ENCODE data around the gene AFDN.

The AFDN gene

DNA sequence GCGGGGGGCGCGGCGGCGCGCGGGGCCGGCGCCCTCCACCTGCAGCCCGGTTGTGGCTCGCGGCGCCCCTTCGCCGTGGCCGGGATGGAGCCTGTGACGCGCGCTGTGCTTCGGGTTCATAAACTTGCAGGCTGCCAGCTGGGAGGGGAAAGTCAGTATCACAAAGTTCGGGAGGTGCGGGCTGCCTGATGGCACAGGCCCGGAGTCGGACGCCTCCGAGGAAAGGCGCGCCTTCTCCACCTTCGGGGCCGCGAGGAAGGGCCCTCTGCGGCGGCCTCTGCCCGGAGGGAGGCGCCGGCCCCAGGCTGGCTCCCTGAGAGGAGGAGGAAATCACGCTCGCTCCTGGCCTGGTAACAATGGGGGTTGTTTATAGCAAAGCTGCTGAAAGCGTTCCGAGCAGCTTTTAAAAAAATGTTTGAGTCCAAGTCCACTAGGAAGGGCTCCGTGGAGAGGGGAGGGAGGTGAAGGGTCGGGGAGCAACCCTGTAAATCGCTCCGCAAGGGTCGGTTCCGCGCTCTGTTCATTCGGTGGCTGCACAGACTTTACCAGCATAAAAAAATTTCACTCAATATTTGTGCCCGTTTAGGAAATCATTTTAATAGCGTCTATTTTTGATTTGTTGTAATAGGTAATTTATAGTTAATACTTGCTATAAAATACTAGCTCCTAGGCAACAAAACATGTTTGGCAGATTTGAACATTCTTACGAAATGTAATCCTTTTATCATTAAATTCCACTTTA, 1.0 kb downstream of the AFDN start:
- no peak overlapping the region for H2AFZ ChIP-seq (ENCODE audit: low read depth, low read length)
- no peaks in the 10 kb centered on the region for H4K20me1 ChIP-seq (ENCODE audit: insufficient read depth, low read length)
- no peaks in the 10 kb centered on the region for H3K36me3 ChIP-seq (ENCODE audit: insufficient read depth, low read length)

DNA sequence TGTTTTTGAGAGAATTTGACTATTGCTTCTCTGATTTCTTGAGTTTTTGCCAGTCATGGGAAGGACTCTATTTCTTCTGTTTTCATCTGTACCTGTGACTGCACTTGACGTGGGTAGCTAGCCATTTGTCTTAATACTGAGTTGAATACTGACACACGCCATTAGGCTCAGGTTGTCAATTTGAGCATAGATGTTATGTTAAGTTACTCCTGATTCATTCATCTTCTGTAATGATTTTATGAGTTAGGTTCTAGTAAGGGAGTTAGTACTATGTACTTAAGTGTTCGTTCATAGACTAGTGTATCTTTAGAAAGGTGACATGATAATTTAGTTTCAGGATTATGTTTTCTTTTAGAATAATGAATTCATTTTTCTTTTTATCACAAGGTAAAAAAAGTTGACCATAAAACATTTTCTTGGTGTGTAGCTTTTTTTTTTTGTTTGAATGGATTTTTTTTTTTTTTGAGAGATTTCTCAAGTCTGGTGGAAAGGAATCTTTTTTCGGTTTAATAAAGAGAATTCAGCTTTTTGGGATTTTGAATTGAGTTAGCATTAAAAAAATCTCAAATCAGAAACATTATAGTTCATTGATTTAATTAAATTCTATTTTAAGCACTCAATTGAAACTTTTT, 1.7 kb downstream of the AFDN start:
- Histone ChIP-seq H3K9me3 (ENCODE audit: insufficient read depth, low read length, severe bottlenecking) (no peaks in the 10 kb centered on the region), H3K4me3 (ENCODE audit: low read depth in 1 of 2, low read length in 2 of 2) (no peak overlapping the region), H3K4me1 (ENCODE audit: insufficient read depth, low read length) (no peaks in the 10 kb centered on the region), H3K9ac (ENCODE audit: low read depth, low read length) (no peak overlapping the region), H2AFZ (ENCODE audit: low read depth, low read length) (no peak overlapping the region), H3K36me3 (ENCODE audit: insufficient read depth, low read length) (no peaks in the 10 kb centered on the region), H3K4me2 (ENCODE audit: insufficient read depth, low read length) (no peak overlapping the region), H3K27me3 (ENCODE audit: insufficient read depth, low read length, poor library complexity) (peaks cover 4% of the 10 kb centered on the region), H4K20me1 (ENCODE audit: insufficient read depth, low read length) (no peaks in the 10 kb centered on the region), H3K79me2 (ENCODE audit: insufficient read depth, low read length) (no peaks in the 10 kb centered on the region), H3K27ac (ENCODE audit: low read length) (no peak overlapping the region)
- TF ChIP-seq CTCF (IDR thresholded peaks at IDR 0.05; ENCODE audit: borderline replicate concordance, extremely low read depth, low read length, poor library complexity, severe bottlenecking): no peak
- no peak for TF ChIP-seq EZH2 (IDR thresholded peaks at IDR 0.05; ENCODE audit: borderline replicate concordance, low read depth, low read length, severe bottlenecking)
- DNase-seq (no peak), ATAC-seq (ENCODE audit: insufficient read depth, low read depth) (no peak)

More for the DNA sequence above, 1.0 kb downstream of the AFDN start:
- TF ChIP-seq EZH2 (IDR thresholded peaks at IDR 0.05; ENCODE audit: borderline replicate concordance, low read depth, low read length, severe bottlenecking) (no peak), CTCF (IDR thresholded peaks at IDR 0.05; ENCODE audit: borderline replicate concordance, extremely low read depth, low read length, poor library complexity, severe bottlenecking) (no peak)
- ATAC-seq (ENCODE audit: insufficient read depth, low read depth) (no peak), DNase-seq (no peak)
- H3K9me3 ChIP-seq (ENCODE audit: insufficient read depth, low read length, severe bottlenecking): no peaks in the 10 kb centered on the region
- H3K27ac ChIP-seq (ENCODE audit: low read length): no peak overlapping the region
- no peak overlapping the region for H3K4me2 ChIP-seq (ENCODE audit: insufficient read depth, low read length)
- peaks cover 4% of the 10 kb centered on the region for H3K27me3 ChIP-seq (ENCODE audit: insufficient read depth, low read length, poor library complexity)
- no peak overlapping the region for H3K9ac ChIP-seq (ENCODE audit: low read depth, low read length)
- H3K79me2 ChIP-seq (ENCODE audit: insufficient read depth, low read length): no peaks in the 10 kb centered on the region
- no peak overlapping the region for H3K4me3 ChIP-seq (ENCODE audit: low read depth in 1 of 2, low read length in 2 of 2)
- H3K4me1 ChIP-seq (ENCODE audit: insufficient read depth, low read length): no peaks in the 10 kb centered on the region

DNA sequence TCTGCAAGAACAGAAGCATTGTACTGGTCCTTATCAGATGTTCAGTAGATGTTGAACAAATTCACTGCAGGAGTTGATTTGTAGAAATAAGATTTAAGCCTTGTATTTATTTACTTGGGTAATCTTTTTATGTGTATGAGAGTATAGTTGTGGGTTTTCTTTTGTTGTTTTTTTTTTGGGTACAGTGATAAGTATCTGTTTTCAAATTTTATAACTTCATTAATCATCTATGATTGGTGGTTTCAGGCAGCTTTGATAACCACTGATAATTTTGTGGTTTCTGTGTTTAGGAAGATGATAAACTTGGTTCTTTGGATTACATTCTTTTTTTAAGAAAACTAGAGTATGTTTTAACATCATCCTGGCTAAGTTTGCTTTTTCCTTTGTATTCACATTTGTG, 2.8 kb downstream of the AFDN start:
- Histone ChIP-seq H3K9me3 (ENCODE audit: insufficient read depth, low read length, severe bottlenecking) (no peaks in the 10 kb centered on the region), H3K9ac (ENCODE audit: low read depth, low read length) (no peak overlapping the region), H3K36me3 (ENCODE audit: insufficient read depth, low read length) (no peaks in the 10 kb centered on the region), H2AFZ (ENCODE audit: low read depth, low read length) (no peak overlapping the region), H3K4me1 (ENCODE audit: insufficient read depth, low read length) (no peaks in the 10 kb centered on the region), H3K79me2 (ENCODE audit: insufficient read depth, low read length) (no peaks in the 10 kb centered on the region), H3K4me3 (ENCODE audit: low read depth in 1 of 2, low read length in 2 of 2) (no peak overlapping the region), H4K20me1 (ENCODE audit: insufficient read depth, low read length) (no peaks in the 10 kb centered on the region), H3K27ac (ENCODE audit: low read length) (no peak overlapping the region), H3K27me3 (ENCODE audit: insufficient read depth, low read length, poor library complexity) (peaks cover 4% of the 10 kb centered on the region), H3K4me2 (ENCODE audit: insufficient read depth, low read length) (no peak overlapping the region)
- no peak for ATAC-seq (ENCODE audit: insufficient read depth, low read depth)
- DNase-seq: no peak
- no peak for TF ChIP-seq CTCF (IDR thresholded peaks at IDR 0.05; ENCODE audit: borderline replicate concordance, extremely low read depth, low read length, poor library complexity, severe bottlenecking)
- TF ChIP-seq EZH2 (IDR thresholded peaks at IDR 0.05; ENCODE audit: borderline replicate concordance, low read depth, low read length, severe bottlenecking): no peak

Data from DND-41 (cell line).